ENCODE measurements around the gene MIA2.

DNA sequence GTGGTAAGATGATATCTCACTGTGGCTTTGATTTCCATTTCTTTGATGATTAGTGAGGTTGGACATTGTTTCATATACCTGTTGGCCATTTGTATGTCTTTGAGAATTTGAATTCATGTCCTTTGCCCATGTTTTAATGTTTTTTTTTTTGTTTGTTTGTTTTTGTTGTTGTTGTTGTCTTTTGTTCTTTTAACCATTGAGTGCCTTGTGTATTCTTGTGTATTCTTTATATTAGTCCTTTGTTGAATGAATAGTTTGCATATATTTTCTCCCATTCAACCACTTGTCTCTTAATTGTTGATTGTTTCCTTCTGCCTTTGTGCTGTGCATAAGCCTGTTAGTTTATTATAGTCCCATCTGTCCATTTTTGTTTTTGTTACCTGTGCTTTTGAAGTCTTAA is 126.6 kb downstream of the MIA2 start:
- TF ChIP-seq, protein P1, sequence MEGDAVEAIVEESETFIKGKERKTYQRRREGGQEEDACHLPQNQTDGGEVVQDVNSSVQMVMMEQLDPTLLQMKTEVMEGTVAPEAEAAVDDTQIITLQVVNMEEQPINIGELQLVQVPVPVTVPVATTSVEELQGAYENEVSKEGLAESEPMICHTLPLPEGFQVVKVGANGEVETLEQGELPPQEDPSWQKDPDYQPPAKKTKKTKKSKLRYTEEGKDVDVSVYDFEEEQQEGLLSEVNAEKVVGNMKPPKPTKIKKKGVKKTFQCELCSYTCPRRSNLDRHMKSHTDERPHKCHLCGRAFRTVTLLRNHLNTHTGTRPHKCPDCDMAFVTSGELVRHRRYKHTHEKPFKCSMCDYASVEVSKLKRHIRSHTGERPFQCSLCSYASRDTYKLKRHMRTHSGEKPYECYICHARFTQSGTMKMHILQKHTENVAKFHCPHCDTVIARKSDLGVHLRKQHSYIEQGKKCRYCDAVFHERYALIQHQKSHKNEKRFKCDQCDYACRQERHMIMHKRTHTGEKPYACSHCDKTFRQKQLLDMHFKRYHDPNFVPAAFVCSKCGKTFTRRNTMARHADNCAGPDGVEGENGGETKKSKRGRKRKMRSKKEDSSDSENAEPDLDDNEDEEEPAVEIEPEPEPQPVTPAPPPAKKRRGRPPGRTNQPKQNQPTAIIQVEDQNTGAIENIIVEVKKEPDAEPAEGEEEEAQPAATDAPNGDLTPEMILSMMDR (IDR thresholded peaks at IDR 0.05) = no peak
- TF ChIP-seq POLR2A (IDR thresholded peaks at IDR 0.05) = no peak

Data from vagina (tissue), 2 donors.